Breast epithelium (tissue), 4 donors: ENCODE data around the gene CGNL1. TPM values are rescaled to one million over a fixed set of nuclear protein-coding genes. Genes with fewer than 3 reads are reported as not detected.

ENCODE experiments used
- DNase-seq, 2 donors: peaks; one replicate each; pipeline ENCODE4 v3.0.0-alpha.2; 2019; ENCODE audit warnings: low spot score in 2 of 2
- H3K27ac ChIP-seq, 2 donors: fragments of 200-600 bp; sonication (generic) in 1 of 2; one replicate each; pipeline ENCODE4 v1.5.1; 2016 to 2019; ENCODE audit warnings: mild to moderate bottlenecking in 1 of 2
- H3K27me3 ChIP-seq, 2 donors: fragments of 200-600 bp; sonication (generic) in 1 of 2; one replicate each; pipeline versions ENCODE4 v1.5.1 to v1.6.0; 2017 to 2019; ENCODE audit warnings: control low read depth in 1 of 2, mild to moderate bottlenecking in 1 of 2
- H3K36me3 ChIP-seq: fragments of 200-600 bp; one replicate; pipeline ENCODE4 v1.5.1; 2019
- H3K4me1 ChIP-seq, 2 donors: fragments of 200-600 bp; sonication (generic); one replicate each; pipeline ENCODE4 v1.5.1; 2016 to 2019; ENCODE audit warnings: control low read depth in 1 of 2
- H3K4me3 ChIP-seq, 3 donors: fragments of 200-600 bp; sonication (generic); 1 replicate in 2 of 3; 2 replicates in 1 of 3; pipeline ENCODE4 v1.5.1; 2016 to 2019; ENCODE audit warnings: mild to moderate bottlenecking in 3 of 3, moderate library complexity in 2 of 3
- H3K9me3 ChIP-seq, 2 donors: fragments of 200-600 bp; sonication (generic) in 1 of 2; one replicate each; pipeline ENCODE4 v1.5.1; 2016 to 2019; ENCODE audit warnings: control low read depth in 1 of 2
- POLR2A ChIP-seq: fragments of 450-650 bp; IDR thresholded peaks from one replicate; pipeline ENCODE4 v1.6.1; 2016; ENCODE audit warnings: antibody characterized with exemption, mild to moderate bottlenecking, moderate library complexity
- POLR2AphosphoS5 ChIP-seq, 3 donors: sonication (generic); formaldehyde crosslinking; IDR thresholded peaks; one replicate each; pipeline ENCODE4 v1.6.1; 2017; ENCODE audit warnings: antibody characterized with exemption in 3 of 3
- intact Hi-C: fragments of 100-400 bp; cut with DNase I; formaldehyde crosslinking; loops from one replicate; pipeline ENCODE4 v1.15.1; 2023; ENCODE audit warnings: low total_unique reads
- total RNA-seq, 3 donors: library from RNA; depleted of rRNA; stranded (reverse); fragments of >200 nt; gene quantifications; one replicate each; pipeline ENCODE4 v1.1.0, GENCODE V29; 2016
- TF ChIP-seq, protein P1 (sequence below), 3 donors: fragments of 450-650 bp; IDR thresholded peaks; one replicate each; pipeline ENCODE4 v1.5.1; 2016 to 2017; ENCODE audit warnings: antibody characterized with exemption in 3 of 3, mild to moderate bottlenecking in 3 of 3, moderate library complexity in 3 of 3

The CGNL1 gene
- total RNA-seq, 3 donors from 2014 or later = 5.4 to 24.9 (median 18.4) TPM

GRCh38 chr15:57436166-57436565 is 59.9 kb downstream of the CGNL1 start:
- H3K4me1 ChIP-seq = no peaks in the 10 kb centered on the region
- no peaks in the 10 kb centered on the region for H3K36me3 ChIP-seq
- DNase-seq = no peak
- intact Hi-C loops = no loop called here
- TF ChIP-seq, protein P1, sequence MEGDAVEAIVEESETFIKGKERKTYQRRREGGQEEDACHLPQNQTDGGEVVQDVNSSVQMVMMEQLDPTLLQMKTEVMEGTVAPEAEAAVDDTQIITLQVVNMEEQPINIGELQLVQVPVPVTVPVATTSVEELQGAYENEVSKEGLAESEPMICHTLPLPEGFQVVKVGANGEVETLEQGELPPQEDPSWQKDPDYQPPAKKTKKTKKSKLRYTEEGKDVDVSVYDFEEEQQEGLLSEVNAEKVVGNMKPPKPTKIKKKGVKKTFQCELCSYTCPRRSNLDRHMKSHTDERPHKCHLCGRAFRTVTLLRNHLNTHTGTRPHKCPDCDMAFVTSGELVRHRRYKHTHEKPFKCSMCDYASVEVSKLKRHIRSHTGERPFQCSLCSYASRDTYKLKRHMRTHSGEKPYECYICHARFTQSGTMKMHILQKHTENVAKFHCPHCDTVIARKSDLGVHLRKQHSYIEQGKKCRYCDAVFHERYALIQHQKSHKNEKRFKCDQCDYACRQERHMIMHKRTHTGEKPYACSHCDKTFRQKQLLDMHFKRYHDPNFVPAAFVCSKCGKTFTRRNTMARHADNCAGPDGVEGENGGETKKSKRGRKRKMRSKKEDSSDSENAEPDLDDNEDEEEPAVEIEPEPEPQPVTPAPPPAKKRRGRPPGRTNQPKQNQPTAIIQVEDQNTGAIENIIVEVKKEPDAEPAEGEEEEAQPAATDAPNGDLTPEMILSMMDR (IDR thresholded peaks at IDR 0.05) = no peak
- TF ChIP-seq POLR2AphosphoS5 (IDR thresholded peaks at IDR 0.05) (no peak), POLR2A (no peak)
- no peak overlapping the region for H3K4me3 ChIP-seq
- no peak overlapping the region for H3K27ac ChIP-seq
- H3K27me3 ChIP-seq = no peaks in the 10 kb centered on the region
- H3K9me3 ChIP-seq = no peaks in the 10 kb centered on the region

DNA sequence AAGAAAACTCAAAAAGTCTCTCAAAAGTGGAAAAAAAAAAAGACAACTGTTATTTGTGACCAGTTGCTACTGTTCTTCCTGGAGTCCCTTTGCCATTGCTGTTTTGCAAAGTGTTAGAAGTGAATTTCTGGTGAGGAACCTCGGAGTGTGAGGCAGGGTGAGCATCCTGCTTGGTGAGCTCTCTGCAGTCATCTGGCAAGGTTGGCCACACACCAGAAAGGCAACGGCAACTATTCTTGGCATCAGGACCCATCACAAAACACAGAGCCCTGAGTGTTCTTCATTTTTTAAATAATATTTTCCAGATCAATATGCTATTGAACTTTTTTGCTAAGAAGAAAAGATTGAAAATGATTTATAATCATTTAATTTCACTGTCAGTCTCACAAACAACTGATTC is 60.7 kb downstream of the CGNL1 start:
- TF ChIP-seq, protein P1 (IDR thresholded peaks at IDR 0.05) = no peak
- TF ChIP-seq POLR2A = no peak
- TF ChIP-seq POLR2AphosphoS5 (IDR thresholded peaks at IDR 0.05) = no peak
- Histone ChIP-seq H3K27ac (no peak overlapping the region), H3K36me3 (no peaks in the 10 kb centered on the region), H3K4me1 (no peaks in the 10 kb centered on the region), H3K9me3 (no peaks in the 10 kb centered on the region), H3K4me3 (no peak overlapping the region), H3K27me3 (no peaks in the 10 kb centered on the region)
- peak in 1 of 2 donors; percentile 42 for DNase-seq
- intact Hi-C loops = no loop called here

- Histone ChIP-seq H3K4me3 (no peak overlapping the region), H3K27ac (no peak overlapping the region), H3K4me1 (no peaks in the 10 kb centered on the region), H3K27me3 (no peaks in the 10 kb centered on the region), H3K9me3 (no peaks in the 10 kb centered on the region), H3K36me3 (no peaks in the 10 kb centered on the region)
- intact Hi-C loops = no loop called here
- TF ChIP-seq, protein P1 (IDR thresholded peaks at IDR 0.05) = no peak
- TF ChIP-seq POLR2A (no peak), POLR2AphosphoS5 (IDR thresholded peaks at IDR 0.05) (no peak)
- DNase-seq = no peak
Measured at GRCh38 chr15:57437564-57437963, 61.3 kb downstream of the CGNL1 start.

DNA sequence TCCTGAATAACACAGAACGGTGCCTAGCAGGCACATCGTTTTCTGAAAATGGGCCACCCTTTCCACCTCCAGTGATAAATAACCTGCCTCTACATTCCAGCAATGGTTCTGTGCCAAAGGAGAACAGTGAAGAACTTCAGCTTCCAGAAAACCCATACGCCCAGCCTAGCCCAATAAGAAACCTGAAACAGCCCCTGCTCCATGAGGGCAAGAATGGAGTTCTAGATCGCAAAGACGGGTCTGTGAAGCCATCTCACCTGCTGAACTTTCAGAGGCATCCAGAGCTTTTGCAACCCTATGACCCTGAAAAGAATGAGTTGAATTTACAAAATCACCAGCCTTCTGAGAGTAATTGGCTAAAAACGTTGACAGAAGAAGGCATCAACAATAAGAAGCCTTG is 61.9 kb downstream of the CGNL1 start:
- H3K4me3 ChIP-seq = no peak overlapping the region
- DNase-seq = no peak
- H3K4me1 ChIP-seq = no peaks in the 10 kb centered on the region
- TF ChIP-seq POLR2A = no peak
- no peak for TF ChIP-seq POLR2AphosphoS5 (IDR thresholded peaks at IDR 0.05)
- TF ChIP-seq, protein P1 (IDR thresholded peaks at IDR 0.05) = no peak
- H3K9me3 ChIP-seq = no peaks in the 10 kb centered on the region
- H3K36me3 ChIP-seq = no peaks in the 10 kb centered on the region
- intact Hi-C loops = no loop called here
- no peaks in the 10 kb centered on the region for H3K27me3 ChIP-seq
- H3K27ac ChIP-seq = no peak overlapping the region

DNA sequence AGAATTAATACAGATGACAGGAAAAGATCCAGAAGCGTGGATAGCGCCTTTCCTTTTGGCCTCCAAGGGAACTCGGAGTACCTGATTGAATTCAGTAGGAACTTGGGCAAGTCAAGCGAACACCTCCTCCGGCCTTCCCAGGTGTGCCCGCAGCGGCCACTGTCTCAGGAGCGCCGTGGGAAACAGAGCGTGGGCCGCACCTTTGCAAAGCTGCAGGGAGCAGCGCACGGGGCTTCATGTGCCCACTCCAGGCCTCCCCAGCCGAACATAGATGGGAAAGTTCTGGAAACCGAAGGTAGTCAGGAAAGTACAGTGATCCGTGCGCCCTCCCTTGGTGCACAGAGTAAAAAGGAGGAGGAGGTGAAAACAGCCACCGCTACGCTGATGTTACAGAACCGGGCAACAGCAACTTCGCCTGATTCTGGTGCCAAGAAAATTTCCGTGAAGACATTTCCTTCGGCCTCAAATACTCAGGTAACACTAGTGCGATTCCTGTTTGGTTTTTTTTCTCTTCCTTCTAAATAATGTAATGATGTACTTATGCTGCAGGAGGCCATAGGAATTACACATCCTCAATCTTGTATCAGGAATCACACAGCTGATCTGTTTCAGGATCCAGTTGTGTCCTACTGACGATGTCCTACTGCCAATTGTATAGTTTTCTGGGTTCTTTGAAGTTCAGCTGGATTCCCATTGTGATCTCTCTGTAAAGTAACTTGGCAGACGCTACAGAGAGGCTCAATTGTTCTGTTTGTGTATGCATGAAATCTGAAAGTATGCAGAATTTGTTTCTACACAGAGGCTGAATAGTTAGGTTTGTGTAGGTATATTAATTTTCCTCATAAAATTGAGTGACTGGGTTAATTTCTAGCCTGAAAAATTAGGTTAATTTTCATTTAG is 63.1 kb downstream of the CGNL1 start:
- no peaks in the 10 kb centered on the region for H3K36me3 ChIP-seq
- H3K27me3 ChIP-seq = no peaks in the 10 kb centered on the region
- TF ChIP-seq, protein P1 (IDR thresholded peaks at IDR 0.05) = no peak
- TF ChIP-seq POLR2AphosphoS5 (IDR thresholded peaks at IDR 0.05) (no peak), POLR2A (no peak)
- no peaks in the 10 kb centered on the region for H3K9me3 ChIP-seq
- intact Hi-C loops = no loop called here
- no peak overlapping the region for H3K4me3 ChIP-seq
- H3K4me1 ChIP-seq = no peaks in the 10 kb centered on the region
- DNase-seq = no peak
- H3K27ac ChIP-seq = peak overlapping the region in 1 of 2 donors; percentile 27
